Measurements from ENCODE around the gene TBCD. TPM values are rescaled to one million over a fixed set of nuclear protein-coding genes. Genes with fewer than 3 reads are reported as not detected.

TBCD gene
- total and polyA plus RNA-seq, 9 of the 15 experiments (the other 6 are each of a cell fraction or from before 2014, with no cell fraction given) = 8.9 to 98.5 (median 28.0) TPM

DNA sequence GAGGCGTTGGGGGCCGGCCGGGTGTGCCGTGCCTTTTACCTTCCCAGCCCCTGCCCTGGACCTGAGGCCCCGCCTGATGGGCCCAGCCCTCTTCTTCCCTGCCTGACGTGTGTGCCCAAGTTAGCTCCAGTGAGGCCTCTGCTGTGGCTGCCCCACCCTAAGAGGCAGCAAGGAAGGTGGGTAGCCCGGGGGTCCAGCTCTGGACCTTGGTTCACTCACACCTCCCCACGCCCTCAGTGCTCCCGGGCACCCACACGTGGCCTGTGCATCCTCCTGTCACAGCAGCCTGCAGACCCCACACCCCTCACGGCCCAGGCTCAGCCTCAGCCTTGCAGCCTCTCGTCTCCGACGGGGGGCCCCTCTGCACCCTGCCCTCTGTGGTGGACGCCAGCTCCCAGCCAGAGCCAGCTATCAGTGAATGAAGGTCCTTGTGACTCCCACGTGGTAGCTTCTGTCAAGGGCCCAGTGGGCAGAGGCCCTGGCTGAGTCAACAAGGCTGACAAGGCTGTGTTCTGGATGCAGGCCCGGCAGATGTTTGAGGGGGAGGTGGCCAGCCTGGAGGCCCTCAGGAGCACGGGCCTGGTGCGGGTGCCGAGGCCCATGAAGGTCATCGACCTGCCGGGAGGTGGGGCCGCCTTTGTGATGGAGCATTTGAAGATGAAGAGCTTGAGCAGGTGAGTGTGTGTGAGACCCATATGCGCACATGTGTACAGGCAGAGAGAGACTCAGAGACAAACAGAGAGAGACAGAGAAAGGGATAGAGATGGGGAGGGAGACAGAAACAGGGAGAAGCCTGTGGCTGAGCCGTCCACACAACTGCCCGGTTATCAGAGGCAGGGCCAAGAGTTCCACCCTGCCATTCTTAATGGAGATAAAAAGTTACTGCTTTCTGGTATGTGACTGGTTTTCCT lies 13.6 kb upstream of the TBCD start (continued):
- TF ChIP-seq, protein P1, sequence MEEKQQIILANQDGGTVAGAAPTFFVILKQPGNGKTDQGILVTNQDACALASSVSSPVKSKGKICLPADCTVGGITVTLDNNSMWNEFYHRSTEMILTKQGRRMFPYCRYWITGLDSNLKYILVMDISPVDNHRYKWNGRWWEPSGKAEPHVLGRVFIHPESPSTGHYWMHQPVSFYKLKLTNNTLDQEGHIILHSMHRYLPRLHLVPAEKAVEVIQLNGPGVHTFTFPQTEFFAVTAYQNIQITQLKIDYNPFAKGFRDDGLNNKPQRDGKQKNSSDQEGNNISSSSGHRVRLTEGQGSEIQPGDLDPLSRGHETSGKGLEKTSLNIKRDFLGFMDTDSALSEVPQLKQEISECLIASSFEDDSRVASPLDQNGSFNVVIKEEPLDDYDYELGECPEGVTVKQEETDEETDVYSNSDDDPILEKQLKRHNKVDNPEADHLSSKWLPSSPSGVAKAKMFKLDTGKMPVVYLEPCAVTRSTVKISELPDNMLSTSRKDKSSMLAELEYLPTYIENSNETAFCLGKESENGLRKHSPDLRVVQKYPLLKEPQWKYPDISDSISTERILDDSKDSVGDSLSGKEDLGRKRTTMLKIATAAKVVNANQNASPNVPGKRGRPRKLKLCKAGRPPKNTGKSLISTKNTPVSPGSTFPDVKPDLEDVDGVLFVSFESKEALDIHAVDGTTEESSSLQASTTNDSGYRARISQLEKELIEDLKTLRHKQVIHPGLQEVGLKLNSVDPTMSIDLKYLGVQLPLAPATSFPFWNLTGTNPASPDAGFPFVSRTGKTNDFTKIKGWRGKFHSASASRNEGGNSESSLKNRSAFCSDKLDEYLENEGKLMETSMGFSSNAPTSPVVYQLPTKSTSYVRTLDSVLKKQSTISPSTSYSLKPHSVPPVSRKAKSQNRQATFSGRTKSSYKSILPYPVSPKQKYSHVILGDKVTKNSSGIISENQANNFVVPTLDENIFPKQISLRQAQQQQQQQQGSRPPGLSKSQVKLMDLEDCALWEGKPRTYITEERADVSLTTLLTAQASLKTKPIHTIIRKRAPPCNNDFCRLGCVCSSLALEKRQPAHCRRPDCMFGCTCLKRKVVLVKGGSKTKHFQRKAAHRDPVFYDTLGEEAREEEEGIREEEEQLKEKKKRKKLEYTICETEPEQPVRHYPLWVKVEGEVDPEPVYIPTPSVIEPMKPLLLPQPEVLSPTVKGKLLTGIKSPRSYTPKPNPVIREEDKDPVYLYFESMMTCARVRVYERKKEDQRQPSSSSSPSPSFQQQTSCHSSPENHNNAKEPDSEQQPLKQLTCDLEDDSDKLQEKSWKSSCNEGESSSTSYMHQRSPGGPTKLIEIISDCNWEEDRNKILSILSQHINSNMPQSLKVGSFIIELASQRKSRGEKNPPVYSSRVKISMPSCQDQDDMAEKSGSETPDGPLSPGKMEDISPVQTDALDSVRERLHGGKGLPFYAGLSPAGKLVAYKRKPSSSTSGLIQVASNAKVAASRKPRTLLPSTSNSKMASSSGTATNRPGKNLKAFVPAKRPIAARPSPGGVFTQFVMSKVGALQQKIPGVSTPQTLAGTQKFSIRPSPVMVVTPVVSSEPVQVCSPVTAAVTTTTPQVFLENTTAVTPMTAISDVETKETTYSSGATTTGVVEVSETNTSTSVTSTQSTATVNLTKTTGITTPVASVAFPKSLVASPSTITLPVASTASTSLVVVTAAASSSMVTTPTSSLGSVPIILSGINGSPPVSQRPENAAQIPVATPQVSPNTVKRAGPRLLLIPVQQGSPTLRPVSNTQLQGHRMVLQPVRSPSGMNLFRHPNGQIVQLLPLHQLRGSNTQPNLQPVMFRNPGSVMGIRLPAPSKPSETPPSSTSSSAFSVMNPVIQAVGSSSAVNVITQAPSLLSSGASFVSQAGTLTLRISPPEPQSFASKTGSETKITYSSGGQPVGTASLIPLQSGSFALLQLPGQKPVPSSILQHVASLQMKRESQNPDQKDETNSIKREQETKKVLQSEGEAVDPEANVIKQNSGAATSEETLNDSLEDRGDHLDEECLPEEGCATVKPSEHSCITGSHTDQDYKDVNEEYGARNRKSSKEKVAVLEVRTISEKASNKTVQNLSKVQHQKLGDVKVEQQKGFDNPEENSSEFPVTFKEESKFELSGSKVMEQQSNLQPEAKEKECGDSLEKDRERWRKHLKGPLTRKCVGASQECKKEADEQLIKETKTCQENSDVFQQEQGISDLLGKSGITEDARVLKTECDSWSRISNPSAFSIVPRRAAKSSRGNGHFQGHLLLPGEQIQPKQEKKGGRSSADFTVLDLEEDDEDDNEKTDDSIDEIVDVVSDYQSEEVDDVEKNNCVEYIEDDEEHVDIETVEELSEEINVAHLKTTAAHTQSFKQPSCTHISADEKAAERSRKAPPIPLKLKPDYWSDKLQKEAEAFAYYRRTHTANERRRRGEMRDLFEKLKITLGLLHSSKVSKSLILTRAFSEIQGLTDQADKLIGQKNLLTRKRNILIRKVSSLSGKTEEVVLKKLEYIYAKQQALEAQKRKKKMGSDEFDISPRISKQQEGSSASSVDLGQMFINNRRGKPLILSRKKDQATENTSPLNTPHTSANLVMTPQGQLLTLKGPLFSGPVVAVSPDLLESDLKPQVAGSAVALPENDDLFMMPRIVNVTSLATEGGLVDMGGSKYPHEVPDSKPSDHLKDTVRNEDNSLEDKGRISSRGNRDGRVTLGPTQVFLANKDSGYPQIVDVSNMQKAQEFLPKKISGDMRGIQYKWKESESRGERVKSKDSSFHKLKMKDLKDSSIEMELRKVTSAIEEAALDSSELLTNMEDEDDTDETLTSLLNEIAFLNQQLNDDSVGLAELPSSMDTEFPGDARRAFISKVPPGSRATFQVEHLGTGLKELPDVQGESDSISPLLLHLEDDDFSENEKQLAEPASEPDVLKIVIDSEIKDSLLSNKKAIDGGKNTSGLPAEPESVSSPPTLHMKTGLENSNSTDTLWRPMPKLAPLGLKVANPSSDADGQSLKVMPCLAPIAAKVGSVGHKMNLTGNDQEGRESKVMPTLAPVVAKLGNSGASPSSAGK (IDR thresholded peaks at IDR 0.05) = peak; percentile 98
- TF ChIP-seq DPF2 (IDR thresholded peaks at IDR 0.05) (peak; percentile 60; the same call in 1 of the 2 replicates), FOXA3 (CRISPR knock-in tag; conservative IDR thresholded peaks at IDR 0.05 in 1 of 2, IDR thresholded peaks at IDR 0.05 in 1 of 2) (peak; percentile 74 to 100)
